EL (cell line): ENCODE results near the gene CCDC172.

ENCODE experiments used
- DNase-seq: peaks from one replicate; pipeline ENCODE4 v3.0.0-alpha.2; 2016

Gene CCDC172

GRCh38 chr10:116324227-116324950 is at the start of gene CCDC172:
CCDC172 (plus strand) TSS chr10:116324448; CDS start chr10:116325012, 564 bp downstream.
- DNase-seq = no peak

GRCh38 chr10:116276981-116277380 is 47.3 kb upstream of the CCDC172 start:
- no peak for DNase-seq

- DNase-seq = peak; percentile 70
Measured at GRCh38 chr10:116278846-116279245, 45.4 kb upstream of the CCDC172 start.

- peak; percentile 30 for DNase-seq
Measured at GRCh38 chr10:116281775-116282174, 42.5 kb upstream of the CCDC172 start.

GRCh38 chr10:116286626-116287200 is 37.5 kb upstream of the CCDC172 start:
- no peak for DNase-seq

GRCh38 chr10:116287906-116288501 is 36.2 kb upstream of the CCDC172 start:
- peak; percentile 67 for DNase-seq

GRCh38 chr10:116289652-116290051 is 34.6 kb upstream of the CCDC172 start:
- DNase-seq = no peak

- no peak for DNase-seq
Measured at GRCh38 chr10:116292493-116292892, 31.8 kb upstream of the CCDC172 start.

GRCh38 chr10:116296291-116296721 is 27.9 kb upstream of the CCDC172 start:
- peak; percentile 71 for DNase-seq

GRCh38 chr10:116298586-116298985 is 25.7 kb upstream of the CCDC172 start:
- DNase-seq = no peak

- DNase-seq = no peak
Measured at GRCh38 chr10:116300542-116300941, 23.7 kb upstream of the CCDC172 start.

GRCh38 chr10:116304923-116305322 is 19.3 kb upstream of the CCDC172 start:
- no peak for DNase-seq

GRCh38 chr10:116306847-116307246 is 17.4 kb upstream of the CCDC172 start:
- DNase-seq = no peak

GRCh38 chr10:116307455-116307854 is 16.8 kb upstream of the CCDC172 start:
- no peak for DNase-seq

GRCh38 chr10:116311016-116311415 is 13.2 kb upstream of the CCDC172 start:
- DNase-seq = no peak

- no peak for DNase-seq
Measured at GRCh38 chr10:116311706-116312490, 12.3 kb upstream of the CCDC172 start.

- no peak for DNase-seq
Measured at GRCh38 chr10:116312548-116312947, 11.7 kb upstream of the CCDC172 start.

- DNase-seq = no peak
Measured at GRCh38 chr10:116316503-116316902, 7.7 kb upstream of the CCDC172 start.

GRCh38 chr10:116324951-116325635 is 845 bp downstream of the CCDC172 start:
- DNase-seq = no peak

- no peak for DNase-seq
Measured at GRCh38 chr10:116325987-116326386, 1.7 kb downstream of the CCDC172 start.

- DNase-seq = no peak
Measured at GRCh38 chr10:116329153-116329552, 4.9 kb downstream of the CCDC172 start.

GRCh38 chr10:116331815-116332214 is 7.6 kb downstream of the CCDC172 start:
- DNase-seq = no peak

GRCh38 chr10:116336866-116337265 is 12.6 kb downstream of the CCDC172 start:
- DNase-seq = no peak
